CD4-positive, alpha-beta T cell treated with Interleukin-15 for 4 hours (primary cell): Measurements from ENCODE around the gene METAP2.
"Not testable (repeated sequence)": the region's sequence is repeated elsewhere in the genome, so short reads cannot be mapped to it uniquely, and the experiment has no call there.

ENCODE experiments used
- DNase-seq: peaks from one replicate; pipeline ENCODE4 v3.0.0-alpha.2; 2020; ENCODE audit warnings: low spot score

METAP2 gene

DNA sequence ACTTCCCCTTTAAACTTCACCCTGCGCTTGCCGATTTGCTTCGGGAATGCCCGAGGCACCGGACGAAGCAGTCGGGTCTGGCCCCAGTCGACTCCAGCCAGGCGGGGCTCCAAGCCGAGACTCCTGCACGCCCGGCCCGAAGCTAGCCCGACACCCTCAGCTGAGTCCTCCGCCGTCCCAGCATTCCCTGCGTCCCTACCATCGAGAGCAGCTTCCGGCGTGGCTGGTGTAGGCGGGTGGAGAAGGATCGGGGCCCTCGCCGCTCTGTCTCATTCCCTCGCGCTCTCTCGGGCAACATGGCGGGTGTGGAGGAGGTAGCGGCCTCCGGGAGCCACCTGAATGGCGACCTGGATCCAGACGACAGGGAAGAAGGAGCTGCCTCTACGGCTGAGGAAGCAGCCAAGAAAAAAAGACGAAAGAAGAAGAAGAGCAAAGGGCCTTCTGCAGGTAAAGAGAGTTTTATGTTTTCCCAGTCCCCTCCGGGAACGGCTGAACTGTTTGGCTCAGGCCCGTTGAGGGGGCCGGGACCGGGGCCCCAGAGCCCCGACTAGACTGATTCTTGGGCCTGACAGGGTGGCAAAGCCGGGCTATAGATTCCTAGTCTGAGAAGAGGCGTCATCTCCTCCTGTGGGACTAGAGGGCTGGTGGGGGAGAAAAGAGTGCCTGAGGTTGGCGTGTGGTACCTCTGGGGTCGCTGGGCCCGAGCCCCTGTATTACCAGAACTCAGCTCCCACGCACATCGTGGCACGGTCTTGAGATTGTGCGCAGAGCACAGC is at the start of gene METAP2:
METAP2 (plus strand) TSS at position 269 of the 776 bp plus-strand sequence; CDS start at position 297, 28 bp downstream.
- DNase-seq: peak; percentile 92

DNA sequence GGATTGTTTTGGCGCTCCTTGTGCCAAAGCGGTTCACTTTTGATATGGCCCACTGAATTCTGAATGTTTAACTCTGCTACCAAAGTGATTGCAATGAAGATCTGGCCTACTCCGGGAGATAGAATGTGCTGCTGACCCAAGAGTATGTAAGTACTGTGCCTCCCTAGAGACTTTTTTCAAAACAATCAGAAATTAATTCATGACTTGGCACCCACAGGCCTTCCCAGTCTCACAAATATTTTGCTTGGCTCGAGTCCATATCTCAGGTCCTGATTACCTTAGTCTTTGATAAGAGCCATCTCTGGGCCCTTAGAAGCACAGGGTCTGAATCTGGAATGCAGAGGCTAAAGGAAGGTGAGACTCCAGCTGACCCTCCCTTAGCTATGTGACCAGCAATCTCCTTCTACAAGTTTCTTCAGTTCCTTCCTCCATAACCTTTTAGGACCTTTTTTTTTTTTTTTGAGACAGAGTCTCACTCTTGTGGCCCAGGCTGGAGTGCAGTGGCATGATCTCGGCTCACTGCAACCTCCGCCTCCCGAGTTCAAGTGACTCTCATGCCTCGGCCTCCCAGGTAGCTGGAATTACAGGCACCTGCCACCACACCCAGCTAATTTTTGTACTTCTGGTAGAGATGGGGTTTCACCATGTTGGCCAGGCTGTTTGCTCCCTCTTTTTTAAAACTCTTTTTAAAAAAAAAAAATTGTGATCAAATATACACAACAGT is 49.5 kb upstream of the METAP2 start:
- no peak for DNase-seq

DNA sequence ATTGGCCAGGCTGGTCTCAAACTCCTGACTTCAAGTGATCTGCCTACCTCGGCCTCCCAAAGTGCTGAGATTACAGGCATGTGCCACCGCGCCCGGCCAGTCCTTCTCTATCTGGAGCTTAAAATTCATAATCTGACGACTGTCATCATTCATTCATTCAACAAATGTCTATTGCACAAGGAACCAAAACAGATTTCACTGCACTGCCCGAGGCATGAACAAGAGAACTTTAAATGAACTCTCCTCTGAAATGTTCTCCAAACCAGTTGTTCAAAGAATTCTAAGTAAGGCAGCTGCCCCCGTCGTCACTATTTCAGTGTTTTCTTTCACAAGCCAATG is 44.8 kb upstream of the METAP2 start:
- DNase-seq: no peak

DNA sequence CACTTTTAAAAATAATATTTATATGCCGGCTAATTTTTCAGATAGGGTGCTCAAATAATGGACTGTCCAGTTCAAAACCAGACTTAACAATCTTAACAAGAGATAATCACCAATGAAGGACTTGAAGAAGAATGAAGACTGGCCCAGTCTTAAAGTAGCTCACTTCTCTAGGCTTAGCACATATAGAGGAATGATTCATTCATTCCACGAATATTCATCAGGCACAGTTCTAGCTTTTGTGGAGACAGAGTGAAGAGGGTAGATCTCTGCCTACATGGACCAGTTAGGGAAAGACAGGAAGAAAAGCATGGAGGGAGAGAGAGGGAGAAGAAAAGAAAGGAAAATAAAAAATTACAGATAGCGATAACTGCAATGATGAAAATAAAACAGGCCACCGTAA is 42.8 kb upstream of the METAP2 start:
- DNase-seq: no peak

DNA sequence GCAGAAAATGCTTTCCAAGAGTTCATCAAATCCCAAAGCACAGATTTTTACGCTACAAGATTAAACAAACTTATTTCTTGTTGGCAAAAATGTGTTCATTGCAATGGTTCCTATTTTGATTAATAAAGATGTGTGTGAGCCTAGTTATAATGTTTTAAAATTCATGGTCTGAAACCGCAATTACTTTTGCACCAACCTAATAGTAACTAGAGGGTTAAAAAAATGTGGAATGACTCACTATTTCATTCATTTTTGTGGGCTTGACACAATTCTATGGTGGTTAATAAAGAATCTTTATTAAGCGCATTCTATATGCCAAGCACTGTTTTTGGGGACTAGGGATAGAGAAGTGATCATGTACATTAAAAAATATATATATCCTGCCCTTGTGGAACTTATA is 38.6 kb upstream of the METAP2 start:
- no peak for DNase-seq

DNA sequence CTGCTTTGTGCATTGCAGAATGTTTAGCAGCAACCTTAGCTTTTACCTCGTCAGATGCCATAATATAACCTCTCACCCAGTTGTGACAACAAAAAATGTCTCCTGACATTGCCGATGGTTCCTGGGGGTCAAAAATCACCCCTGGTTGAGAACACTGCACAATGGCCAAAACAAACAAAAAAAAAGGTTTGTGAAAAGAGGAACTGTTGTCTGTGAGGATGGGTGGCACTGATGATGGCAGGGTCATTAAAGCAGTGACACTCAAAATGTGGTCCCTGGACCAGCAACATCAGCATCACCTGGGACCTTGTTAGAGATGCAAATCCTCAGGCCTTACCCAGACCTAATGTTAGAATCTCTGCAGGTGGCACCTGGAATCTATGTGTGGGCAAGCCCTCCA is 36.4 kb upstream of the METAP2 start:
- DNase-seq: no peak

DNA sequence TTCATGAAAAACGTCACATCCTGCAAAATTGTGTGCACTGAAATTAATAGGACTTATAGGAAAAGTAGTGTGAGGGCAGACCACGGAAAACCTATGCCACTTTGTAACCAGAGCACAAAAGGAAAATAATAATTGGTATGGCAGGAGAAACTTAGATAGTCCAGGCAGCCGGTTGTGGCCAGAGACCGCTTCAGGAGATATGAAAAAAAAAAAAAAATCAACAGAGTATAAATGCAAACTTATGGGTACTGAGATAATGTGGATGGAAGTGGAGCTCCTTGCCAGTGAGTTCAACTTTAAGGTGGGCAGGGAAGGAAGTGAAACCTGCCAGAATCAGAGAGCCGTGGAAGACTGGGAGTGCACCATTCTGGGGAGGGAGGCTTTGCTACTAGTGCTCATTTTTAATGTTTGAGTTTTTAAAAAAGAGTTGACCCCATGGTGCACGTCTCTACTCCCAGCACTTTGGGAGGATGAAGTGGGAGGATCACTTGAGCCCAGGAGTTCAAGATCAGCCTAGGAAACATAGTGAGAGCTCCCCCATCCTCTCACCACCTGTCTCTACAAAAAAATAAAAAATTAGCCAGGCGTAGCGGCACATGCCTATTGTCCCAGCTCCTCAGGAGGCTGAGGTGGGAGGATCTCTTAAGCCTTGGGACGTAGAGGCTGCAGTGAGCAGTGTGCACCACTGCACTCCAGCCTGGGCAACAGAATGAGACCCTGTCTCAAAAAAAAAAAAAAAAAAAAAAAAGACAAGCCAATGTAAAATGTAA is 34.3 kb upstream of the METAP2 start:
- no peak for DNase-seq

DNA sequence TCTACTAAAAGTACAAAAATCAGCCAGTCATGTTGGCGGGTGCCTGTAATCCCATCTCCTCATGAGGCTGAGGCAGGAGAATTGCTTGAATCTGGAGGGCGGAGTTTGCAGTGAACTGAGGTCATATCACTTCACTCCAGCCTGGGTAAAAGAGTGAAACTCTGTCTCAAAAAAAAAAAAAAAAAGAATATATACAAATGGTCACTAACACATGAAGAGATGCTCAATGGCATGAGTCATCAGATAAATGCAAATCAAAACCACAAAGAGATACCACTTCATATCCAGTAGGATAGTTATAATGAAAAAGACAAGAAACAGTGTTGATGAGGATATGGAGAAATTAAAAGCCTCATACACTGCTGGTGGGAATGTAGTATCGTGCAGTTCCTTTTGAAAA is 33.6 kb upstream of the METAP2 start:
- no peak for DNase-seq

DNA sequence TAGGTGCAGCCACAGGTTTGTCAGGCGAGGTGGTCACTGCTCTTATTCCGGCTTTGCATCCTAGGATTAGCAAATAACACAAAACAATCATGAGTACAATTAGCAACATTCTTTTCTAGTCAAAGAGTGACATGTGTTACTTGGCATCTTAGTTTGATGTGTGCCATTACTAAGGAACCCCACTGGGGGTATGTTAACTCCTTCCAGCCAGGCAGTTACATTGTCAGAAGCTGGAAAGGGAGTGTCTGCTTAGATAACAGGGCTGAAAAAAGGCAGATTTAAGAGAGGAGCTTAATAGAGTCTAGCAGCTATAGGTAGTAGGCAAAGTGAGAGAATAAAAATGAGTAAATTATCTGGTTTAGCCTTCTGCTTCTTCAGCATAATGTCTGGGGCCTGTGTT is 30.5 kb upstream of the METAP2 start:
- no peak for DNase-seq

DNA sequence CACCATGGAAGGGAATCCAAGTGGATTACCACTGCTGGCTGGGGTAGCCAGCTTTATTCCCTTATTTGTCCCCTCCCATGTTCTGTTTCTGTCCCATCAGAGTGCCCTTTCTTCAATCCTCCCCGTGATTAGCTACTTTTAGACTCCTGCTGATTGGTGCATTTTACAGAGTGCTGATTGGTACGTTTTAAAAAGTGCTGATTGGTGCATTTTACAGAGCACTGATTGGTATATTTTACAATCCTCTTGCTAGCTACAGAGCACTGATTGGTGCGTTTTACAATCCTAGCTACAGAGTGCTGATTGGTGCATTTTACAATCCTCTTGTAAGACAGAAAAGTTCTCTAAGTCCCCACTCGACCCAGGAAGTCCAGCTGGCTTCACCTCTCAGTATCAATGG is 28.9 kb upstream of the METAP2 start:
- DNase-seq: not testable (repeated sequence)

DNA sequence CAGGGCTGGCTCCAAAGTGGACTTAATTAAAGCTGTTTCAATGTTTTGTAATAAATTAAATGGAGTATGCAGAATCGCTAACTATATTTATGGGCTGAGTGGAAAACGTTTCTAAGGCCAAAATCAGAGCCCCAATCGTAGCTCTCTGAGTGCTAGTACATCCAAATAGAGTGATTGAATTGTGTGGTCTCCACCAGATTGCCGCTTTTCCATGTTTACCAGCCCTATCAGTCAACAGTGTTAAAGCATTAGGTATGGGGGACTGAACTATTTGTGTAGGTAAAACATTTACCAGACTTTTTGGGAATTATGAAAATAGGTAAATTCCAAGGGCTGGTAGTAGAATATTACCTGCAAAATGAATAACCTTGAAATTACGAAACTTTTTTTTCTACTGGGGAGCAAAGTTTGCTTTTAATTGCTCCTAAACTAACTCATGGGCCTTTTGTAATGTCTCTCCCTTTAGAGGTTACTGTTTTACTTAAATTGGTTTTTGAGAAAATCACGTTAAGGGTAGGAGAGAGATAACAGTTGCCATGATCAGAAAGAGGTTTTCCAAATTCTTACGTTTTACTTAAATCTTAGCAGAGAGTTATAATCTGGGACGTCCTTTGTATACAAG is 28.0 kb upstream of the METAP2 start:
- no peak for DNase-seq

DNA sequence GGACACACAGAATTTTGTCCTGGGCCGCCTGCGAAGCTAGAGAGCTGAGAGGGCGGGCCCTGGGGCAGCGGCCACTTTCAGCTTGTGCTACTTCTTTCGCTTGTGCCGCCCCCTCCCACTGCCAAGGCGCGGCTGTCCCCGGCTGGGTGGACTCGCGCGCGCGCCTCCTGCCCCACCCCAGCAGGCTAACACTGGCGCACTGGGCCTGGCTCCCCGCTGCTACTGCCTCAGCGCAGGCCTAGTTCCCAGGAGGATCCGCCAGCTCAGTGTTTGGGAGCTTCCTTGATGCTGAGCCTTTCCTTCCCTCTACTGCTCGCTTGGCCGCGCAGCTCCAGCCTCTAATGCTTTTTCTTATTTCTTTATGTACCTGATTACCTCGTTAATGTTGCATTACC is 27.4 kb upstream of the METAP2 start:
- no peak for DNase-seq

DNA sequence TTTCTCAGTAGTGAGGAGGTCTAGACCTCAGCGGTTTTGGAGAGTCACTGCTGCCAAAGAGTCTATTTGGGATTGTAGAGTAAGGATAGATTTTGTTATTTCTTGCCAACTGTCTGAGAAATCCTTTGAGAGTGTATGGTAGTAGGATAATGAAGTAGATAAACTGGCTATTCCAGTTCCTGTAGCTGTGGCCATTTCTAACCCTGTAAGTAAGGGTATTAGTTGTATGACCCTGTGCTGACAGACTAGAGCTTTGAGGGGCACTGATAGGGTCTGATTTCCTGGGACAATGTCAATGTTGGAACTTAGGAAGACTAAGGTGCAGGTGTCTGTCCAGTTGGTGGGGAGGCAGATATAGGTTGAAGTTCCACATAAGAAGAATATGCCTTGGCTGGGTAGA is 24.3 kb upstream of the METAP2 start:
- not testable (repeated sequence) for DNase-seq

DNA sequence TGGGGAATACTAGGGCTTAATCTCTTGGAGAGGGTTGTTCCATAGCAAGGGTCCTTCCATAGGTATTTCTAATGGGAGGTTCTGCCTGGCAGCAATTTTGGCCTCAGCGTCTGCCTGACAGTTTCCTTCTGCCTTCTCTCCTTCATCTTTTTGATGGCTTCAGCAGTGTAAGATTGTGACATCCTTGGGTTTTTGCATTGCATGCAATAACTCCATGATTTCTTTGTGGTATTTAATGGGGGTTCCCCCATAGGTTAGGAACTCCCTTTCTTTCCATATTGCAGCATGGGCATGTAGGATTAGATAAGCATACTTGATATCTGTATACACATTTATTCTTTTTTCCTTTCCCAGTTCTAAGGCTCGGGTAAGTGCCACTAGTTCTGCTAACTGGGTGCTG is 21.5 kb upstream of the METAP2 start:
- DNase-seq: not testable (repeated sequence)

DNA sequence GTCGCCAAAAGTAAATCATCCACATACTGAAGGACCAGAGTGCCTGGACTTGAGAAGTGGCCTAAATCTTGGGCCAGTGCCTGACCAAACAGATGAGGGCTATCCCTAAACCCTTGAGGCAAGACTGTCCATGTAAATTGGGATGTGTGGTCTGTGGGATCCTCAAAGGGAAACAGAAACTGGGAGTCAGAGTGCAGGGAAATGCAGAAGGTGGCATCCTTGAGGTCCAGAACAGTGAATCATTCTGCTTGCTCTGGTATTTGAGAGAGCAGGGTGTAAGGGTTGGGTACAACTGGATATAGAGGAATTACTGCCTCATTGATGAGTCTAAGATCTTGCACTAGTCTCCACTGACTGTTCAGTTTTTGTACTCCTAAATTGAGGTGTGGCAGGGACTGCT is 20.1 kb upstream of the METAP2 start:
- not testable (repeated sequence) for DNase-seq

DNA sequence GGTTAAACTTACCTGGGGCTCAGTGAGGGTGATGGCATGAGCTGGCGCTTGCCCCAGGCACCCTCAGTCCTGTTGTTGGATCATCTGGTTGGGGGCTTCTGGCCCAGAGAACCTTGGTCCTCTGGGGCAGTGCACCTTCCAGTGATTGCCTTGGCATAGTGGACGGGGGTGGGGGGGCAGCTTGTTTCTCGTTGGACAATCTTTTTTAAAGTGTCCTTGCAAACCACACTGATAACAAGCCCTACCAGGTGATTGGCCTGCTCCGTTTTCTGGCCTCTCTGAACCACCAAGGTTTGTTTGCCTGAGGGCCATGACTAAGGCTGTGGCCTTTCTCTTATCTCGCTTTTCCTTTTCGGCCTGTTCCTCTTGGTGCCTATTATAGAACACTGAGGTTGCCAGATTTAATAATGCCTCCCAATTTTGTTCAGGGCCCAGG is 19.2 kb upstream of the METAP2 start:
- DNase-seq: not testable (repeated sequence)

DNA sequence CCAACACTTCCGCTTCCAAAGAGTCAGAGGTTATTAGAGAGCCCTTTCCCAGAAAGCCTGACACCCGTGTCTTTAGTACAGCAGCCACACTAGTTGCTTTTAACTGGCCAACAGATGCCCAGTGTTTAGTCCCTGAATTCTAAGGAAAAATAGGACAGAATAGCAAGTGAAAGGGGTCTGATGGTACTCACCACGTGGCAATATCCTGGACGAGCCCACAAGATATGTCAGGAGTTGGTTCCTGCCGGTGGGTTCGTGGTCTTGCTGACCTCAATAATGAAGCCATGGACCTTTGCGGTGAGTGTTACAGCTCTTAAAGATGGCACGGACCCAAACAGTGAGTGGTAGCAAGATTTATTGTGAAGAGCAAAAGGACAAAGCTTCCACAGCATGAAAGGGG is 16.3 kb upstream of the METAP2 start:
- DNase-seq: not testable (repeated sequence)

DNA sequence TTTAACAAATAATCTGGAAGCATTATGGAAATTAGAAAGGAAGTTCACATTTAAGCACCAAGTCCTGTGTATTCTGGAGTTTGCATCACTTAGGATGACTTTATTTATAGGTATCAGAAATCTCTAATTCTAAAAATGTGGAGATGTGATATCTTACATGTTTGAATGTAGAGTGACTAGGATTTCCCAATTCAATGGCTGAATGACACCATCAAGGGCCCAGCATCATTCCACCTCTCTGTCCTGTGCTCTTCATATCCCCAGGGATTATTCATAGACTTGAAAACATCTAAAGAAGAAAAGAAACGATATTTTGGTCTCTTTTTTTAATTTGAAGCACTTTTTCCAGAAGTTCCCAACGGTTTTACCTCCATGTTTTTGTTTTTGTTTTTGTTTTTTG is 15.2 kb upstream of the METAP2 start:
- DNase-seq: no peak

DNA sequence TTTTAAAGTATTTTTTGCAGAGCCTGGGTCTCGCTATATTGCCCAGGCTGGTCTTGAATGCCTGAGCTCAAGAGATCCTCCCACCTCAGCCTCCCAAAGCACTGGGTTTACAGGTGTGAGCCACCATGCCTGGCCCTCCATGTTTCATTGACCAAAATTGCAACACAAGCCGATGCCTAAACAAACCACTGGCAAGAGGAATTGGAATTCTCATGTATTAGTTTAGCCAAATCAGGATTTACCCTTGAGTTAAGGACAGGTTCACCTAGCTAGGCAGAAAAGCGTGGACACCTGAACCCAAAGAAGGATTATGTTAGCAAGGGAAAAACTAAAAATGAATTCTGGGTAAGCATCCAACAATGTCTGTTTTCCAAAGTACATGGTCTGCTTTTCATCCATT is 14.6 kb upstream of the METAP2 start:
- no peak for DNase-seq

DNA sequence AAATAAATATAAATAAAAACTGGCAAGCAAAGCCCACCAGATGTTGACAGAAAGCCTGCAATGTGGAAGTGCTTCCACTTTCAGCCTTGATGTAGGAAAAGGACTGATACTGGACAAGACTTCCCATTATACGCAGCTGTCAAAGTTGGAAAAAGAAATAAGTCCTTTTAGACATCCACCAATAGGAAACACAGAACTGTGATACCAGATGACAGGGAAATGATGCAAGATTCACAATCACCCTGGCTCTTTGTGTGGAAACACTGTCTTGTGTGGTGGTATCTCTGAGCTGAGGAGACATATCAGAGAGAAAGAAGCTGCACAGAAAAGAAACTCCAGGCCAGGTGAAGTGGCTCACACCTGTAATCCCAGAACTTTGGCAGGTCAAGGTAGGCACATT is 13.8 kb upstream of the METAP2 start:
- DNase-seq: no peak

DNA sequence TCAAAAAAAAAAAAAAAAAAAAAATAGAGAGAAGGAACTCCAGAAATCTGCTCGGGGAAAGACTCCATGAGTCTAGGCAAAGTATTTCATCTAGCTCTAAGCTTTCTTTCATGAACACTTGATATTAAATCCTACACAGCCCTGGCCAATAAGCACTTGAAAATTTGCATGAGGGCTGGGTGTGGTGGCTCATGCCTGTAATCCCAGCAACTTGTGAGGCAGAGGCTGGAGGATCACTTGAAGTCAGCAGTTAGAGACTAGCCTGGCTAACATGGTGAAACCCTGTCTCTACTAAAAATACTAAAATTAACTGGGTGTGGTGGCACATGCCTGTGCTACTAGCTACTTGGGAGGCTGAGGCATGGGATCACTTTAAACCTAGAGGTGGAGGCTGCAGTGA is 13.1 kb upstream of the METAP2 start:
- DNase-seq: no peak

DNA sequence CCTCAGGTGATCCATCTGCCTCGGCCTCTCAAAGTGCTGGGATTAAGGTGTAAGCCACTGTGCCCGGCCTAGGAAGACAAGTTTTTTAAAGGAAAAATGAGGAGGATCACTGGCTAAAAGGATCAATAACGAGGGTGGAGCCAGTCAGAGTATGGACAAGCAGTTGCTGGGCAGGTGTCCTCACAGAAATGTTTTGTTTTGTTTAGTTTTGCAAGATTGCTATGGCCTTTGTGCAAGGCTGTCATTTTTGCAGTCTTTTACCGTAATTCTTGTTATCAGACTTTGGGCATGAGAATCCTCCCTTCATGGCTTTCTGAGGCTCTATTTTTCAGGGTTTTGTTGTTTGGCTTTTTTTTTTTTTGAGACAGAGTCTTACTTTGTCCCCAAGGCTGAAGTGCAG is 11.9 kb upstream of the METAP2 start:
- no peak for DNase-seq

DNA sequence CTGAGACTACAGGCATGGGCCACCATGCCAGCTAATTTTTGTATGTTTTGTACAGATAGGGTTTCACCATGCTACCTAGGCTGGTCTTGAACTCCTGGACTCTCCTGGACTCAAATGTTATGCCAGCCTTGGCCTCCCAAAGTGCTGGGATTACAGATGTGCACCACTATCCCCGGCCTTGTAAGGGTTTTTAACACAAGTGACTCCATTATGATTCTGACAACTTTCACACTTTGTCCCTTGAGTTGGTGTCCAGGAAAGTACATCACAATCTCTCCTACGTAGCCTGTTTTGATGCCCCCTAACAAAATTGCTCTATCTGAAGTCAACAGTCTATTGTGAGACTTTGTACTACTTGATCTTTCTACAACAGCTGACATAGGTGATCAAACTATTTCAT is 11.4 kb upstream of the METAP2 start:
- no peak for DNase-seq
